Measurements from ENCODE around the gene UTRN.
A peak's percentile ranks its signal among the peaks of the same experiment; 100 is the strongest.

Gene UTRN

DNA sequence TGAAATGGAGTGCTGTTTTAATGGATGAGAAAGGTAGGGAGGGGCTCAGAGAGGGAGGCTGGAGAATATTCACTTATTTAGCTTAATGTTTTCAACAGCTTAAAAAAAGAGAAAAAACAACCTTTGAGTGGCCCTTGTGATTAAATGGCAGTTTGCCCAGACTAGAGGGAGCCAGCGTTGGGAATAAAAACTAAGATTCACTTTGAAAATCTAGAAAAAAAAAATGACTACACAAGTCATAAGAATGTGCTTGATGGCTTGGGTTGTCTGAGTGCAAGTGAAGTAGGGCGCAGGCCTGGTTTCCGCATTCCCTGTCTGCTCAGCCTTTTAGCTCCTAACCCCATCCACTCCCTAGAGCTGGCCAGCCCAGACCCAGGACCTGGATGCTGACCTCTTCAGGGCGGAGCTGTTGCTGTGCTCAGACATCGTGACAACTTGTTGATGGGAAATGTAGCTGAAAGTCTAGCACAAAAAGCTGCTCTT lies 28.9 kb downstream of the UTRN start:
- FAIRE-seq, result peak; percentile 92

DNA sequence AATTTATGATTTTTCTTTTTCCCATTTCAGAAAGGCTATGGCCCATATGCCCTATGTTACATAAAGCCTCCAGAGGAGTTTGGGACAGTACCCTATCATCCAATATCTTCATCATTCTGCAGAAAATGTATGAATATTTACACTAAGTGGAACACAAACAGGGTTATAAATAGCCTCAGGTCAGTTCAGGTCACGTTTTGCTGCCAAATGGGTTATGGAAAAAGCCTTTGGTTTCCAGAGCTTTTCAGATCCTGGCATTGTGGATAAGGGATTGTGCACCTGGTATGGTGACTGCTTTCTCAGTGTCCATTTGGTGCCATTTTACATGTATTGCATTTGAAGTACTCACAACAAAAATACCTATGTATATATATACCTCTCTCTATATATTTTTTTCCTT lies 29.4 kb downstream of the UTRN start:
- FAIRE-seq, result no peak

DNA sequence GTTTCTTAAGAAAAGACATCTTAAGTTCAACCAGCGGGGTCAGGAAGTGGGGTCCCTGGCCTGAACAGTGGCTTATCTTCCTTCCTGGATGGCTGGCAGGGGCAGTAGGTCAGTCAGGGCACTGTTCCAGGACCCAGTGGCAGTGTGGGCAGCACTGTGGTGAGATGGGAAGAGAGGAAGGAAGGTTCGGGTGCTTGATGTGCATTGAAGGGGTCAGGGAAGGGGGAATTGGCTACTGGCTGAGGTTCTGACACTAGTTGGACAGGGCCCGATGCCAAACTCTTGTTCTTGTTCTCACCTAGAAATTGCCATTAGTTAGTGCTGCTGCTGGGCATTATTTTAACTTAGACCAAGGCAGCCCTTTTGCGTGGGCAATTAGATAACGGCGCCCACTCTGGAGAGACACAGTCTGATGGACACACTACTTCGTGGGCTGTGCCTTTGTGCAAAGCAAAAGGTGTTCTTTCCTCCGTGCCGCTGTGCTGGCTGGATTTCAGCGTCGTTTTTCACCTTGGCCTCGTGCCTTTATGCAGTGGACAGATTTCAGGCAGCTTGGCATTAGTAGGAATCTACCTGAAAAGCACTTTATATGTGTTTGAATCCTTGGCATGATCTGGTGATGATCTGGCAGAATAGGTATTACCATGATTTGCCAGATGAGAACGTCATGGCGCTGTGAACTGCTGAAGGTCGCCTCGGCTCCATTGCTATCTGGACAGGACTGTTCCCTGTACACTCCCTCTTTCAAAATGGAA lies 30.3 kb downstream of the UTRN start:
- no peak for FAIRE-seq

DNA sequence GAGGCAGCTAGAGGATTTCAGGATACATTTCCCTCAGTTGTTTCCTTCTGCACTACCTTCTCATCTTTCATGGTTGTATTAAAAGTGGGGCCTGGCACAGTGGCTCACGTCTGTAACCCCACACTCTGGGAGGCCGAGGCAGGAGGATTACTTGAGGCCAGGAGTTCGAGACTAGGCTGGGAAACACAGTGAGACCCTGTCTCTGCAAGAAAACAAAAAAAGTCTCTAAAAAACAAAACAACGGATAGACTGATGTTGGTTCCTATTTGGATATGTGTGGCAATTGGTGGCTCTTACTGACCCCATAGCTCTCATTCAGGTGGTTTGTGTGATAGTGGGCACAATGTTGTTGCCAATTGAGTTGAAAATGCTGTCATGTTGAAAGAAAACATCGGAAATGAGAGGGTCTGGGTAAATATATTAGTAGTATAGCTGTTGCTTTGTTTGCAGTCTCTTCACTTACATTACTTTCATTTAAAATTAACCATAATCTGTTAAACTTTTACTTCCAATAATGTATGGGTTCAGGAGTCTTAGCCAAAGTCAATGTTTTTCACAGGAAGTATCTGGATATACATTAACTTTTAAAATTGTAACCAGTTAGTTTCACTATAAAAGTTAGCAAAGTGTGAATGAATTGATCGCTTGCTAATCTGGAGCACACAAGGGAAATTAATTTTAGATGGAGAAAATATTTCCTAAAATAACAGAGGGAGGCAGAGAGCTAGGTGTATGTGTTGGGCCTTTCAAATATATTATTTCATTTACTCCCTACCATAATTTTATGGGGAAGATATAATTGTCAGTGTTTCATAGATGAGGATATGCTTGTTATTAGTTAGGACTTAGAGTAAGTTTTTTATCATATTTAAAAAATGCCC lies 31.1 kb downstream of the UTRN start:
- no peak for FAIRE-seq

DNA sequence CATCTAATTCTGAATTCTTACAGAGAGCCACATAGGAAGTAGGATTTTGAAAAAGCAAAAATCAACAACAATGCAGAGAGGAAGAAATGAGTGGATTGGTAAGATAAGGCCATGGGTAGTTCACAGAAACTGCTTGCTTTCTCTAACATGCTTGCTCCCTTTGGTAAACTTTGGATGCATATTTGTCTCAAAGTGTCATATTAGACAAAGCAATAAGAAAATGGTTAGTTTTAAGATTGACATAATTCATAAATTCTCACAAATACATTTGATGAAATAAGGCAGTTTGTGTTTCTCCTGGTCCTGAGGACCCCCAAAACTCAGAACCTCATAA lies 31.7 kb downstream of the UTRN start:
- FAIRE-seq, result no peak

DNA sequence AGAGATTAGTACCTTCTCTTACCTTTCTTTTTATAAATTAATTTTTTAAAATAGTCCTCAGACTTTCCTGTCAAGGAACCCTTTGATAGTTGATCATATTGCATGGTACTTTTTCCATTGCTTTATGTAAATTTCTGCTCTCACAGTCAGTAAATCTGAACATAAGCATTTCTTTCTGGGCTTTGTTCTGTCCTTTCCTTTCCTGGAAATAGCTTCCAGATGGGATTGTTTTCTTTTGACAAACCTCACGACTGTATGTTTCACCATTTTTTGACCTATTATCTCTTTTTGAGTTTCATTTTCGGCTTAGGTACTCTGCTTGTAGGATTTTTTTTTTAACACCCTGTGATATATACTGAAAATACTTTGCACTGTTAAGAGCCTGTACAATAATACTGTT lies 32.6 kb downstream of the UTRN start:
- FAIRE-seq, result no peak

DNA sequence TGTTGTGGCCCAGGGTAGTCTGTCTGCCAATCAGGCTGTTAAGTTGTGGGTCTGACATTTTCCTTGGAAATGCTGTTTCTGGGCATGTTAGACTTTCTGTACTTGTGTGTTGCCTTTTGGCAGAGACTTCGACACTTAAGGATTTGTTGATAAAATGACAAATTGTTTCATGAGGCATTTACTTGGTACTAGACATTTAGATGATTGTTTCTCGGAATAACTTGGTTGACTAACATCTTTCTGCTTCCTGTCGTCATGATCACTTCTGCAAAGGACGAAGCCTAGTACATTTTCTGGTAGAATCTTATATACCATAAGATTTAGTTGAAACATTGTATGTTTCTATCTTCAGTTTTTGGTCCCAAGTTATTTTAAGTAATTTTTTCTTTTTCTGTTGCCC lies 34.1 kb downstream of the UTRN start:
- no peak for FAIRE-seq

DNA sequence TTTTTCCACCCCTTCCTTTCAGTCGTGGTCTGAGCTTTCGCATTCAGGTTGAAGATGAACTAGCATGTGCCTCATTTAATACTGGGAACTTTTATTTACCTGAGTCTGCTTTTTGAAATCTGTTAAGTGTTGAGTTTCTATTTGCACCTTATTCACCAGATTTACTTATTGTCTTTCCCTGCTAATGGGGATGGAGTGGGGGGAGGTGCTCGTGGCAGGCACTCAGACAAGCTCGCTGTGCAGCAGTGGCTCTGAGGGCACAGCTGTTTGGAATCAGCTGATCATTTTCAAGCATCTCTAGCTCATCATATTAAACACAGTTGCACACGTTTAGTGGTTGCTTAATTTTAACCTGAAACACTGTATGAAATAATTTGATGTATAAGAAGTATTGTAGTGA lies 35.6 kb downstream of the UTRN start:
- FAIRE-seq, result no peak

DNA sequence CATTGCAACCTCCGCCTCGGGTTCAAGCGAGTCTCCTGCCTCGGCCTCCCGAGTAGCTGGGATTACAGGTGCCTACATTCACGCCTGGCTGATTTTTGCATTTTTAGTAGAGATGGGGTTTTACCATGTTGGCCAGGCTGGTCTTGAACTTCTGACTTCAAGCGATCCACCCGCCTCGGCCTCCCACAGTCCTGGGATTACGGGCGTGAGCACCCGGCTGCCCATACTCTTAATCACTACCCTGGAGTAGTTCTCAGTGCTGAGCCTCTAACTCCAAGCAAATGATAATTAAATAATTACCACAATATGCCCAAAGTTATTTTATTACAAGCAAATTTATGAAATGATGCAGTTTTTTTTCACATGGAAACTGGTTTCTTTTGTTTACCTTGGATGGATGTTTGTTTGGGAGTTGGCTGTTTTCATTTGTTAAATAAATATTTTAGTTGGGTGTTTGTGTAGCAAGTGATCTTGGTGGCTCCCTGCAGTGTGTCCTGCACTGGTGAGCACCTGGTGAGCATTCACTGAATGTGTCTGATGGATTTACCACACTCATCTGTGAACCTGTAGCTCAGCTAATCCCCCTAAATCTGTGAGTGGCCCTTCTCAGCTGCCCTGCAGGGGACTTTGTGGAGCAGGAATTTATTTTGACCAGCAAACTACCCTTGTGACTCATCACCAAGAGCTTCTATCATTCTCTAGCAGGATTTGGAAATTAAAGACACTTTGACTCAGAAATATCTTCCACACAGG lies 36.9 kb downstream of the UTRN start:
- FAIRE-seq, result no peak

DNA sequence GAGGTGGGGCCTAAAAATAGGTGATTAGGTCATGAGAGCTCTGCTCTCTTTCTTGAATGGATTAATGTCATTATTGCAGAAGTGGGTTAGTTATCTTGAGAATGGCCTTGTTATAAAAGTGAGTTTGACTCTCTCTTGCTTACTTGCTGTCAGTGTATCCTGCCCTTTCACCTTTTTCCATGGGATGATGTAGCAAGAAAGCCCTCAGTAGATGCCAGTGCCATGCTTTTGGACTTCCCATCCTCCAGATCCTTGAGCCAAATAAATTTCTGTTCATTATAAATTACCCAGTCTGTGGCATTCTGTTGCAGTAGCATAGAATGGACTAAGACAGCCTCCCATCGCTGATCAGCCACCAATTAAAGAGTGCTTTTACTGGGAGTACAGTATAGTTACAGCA lies 40.1 kb downstream of the UTRN start:
- FAIRE-seq, result no peak

DNA sequence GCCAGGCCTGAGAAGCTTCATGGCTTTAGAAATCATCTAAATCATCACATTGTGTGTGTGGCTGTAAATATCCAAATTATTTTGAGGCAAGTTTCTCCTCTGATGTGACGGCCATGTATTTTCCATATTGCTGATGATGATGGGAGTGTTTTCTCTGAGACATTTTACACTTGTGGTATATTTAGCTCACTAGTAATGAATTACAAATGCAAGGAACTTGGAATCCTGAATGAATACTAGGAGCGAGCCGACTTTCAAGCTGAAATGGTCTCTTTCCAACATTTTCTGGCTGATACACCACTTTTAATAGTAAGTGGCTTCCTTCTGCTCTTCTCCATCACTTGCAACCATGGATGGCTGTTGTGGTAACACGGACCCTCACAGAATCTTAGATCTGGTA lies 41.3 kb downstream of the UTRN start:
- no peak for FAIRE-seq

DNA sequence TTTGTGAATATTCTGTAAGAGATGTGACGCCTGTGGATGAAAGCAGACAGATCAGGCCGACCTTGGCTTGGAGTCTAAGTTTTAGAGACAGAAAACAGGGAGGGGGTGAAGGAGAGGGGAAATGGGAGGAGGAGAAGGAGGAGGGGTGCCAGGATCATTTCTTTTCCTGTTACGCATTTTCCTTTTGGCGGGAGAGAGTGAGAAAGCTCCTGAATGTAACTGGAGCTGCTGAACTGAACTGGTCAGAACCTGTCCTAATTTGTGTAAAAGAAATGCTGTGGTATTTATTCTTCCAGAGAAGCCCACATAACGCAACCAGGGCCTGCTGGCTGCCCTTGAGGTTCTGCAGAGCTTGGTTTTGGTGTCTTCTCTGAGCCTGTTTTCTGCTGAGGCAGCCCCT lies 41.9 kb downstream of the UTRN start:
- no peak for FAIRE-seq

DNA sequence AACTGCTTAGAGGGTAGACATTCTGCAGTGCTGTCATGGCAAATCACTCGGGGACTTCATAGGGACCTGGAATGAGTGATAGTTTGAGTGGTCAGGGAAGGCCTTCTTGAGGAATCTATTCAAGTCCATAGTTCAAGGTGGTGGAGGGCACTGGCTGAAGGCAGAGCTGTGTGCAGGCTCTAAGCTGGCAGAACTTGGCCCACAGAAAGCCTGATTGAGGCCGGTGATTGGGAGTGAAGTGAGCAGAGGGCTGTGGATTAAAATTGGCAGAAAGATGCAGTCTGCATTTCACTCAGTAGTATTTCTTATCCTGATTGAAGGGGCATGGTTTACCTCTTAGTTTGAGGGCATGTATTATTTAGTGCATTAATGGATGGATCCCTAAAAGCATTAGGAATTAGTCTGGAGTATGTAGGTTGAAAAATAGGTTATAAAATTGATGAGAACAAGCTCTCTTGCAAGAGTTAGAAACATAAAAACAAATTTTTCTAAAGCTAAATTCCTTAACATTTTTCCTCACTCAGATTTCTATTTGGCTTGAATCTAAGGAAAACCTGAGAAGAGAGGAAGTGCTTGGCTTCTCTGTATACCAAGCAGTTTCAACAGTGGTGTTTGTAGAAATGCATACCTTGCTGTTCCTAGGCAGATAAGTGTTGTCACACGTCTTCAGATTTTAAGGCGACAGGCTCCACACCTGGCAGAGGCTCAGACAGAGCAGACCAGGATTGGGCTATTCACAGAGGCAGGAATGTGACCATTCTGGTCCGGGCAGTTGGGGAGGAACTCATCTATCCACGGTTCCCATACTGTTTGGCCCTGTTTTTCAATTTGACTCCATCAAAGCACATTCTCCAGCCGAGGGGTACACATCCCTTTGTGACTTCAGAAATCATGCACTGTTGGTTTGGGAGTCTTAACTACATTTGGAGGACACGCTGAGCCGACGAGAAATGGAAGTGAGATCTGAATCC lies 45.2 kb downstream of the UTRN start:
- FAIRE-seq, result no peak

DNA sequence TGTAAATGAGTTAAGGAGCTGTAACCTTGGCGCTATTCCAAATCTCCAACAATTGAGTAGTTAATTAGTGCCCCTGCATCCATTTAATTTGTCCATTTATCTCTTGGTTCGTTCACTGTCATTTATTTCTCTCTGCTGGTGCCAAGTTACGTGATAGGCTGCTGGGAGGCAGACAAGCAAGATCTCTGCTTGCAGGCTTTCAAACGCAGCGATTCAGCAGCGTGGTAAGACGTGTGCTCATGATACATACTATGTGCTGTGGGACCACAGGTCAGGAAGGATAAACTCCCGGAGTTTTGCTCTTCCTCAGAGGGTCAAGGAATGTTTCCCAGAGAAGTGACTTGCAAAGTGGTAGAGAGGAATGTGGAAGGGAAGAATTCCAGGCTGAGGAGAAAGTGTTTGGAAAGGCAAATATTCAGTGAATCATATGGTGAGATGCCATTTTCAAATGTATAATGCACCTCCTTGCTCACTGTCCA lies 46.4 kb downstream of the UTRN start:
- no peak for FAIRE-seq

DNA sequence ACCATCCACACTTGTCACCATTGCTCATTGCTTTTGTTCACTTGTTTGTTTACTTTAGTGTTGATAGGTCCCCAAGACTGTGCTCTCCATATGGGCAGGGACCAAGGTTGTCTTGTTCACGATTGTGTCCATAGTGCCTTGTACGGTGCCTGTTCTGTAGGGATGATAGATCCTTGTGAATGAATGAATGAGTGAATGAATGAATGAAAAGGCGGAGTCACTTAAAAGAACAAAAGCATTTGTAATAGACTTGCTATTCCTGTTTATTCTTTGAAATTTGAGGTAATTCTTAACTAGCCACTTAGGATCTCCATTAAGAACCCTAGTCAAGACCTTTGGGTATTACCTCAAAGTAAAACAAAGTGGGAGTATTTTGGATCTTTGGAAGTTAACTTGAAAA lies 47.0 kb downstream of the UTRN start:
- FAIRE-seq, result no peak

DNA sequence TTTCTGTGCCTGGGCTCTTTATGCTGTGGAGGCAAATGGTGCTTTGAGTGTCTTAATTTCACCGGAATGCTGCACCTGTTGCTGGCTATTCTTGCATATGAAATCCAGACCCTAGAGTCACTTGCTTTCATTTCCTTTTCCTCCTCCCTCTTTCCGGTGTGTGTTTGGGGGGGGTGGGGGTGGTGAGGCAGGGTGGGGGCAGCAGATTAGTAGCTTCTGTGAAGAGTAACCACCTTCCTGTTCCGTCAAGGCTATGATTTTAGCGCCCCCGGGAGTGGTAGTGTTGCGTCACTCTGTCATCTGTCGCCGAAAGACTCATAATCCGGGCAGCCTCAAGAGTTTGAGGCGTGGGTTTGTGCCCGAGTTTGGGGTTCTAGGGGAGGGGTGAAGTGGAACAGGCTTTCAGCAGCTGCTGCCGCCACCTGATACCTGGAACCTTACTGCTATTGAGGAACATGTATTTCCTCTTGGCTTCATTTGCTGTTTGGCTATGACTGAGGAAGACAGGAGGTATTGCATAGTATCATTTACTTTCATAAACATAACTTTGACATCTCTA lies 49.1 kb downstream of the UTRN start:
- no peak for FAIRE-seq
